Mucosa of rectum (tissue), 2 donors: Measurements from ENCODE around the gene TAS2R16.

Experiments
- H3K27ac ChIP-seq, 2 donors: one replicate each; pipeline ENCODE4 v1.7.0; 2013; ENCODE audit warnings: inconsistent platforms in 2 of 2, low read depth in 2 of 2, low read length in 2 of 2
- H3K27me3 ChIP-seq, 2 donors: one replicate each; pipeline ENCODE4 v1.7.0; 2013; ENCODE audit warnings: low read length in 2 of 2; ENCODE audit not compliant: control insufficient read depth in 2 of 2, insufficient read depth in 2 of 2
- H3K36me3 ChIP-seq, 2 donors: one replicate each; pipeline ENCODE4 v1.7.0; 2013; ENCODE audit warnings: low read length in 2 of 2; ENCODE audit not compliant: control insufficient read depth in 2 of 2, insufficient read depth in 2 of 2
- H3K4me1 ChIP-seq, 2 donors: one replicate each; pipeline ENCODE4 v1.7.0; 2013; ENCODE audit warnings: low read length in 2 of 2, mild to moderate bottlenecking in 1 of 2; ENCODE audit not compliant: control insufficient read depth in 2 of 2, insufficient read depth in 2 of 2
- H3K4me3 ChIP-seq, 2 donors: one replicate each; pipeline ENCODE4 v1.7.0; 2013; ENCODE audit warnings: low read length in 2 of 2
- H3K9ac ChIP-seq, 2 donors: one replicate each; pipeline ENCODE4 v1.7.0; 2013; ENCODE audit warnings: low read length in 2 of 2, low read depth in 1 of 2, mild to moderate bottlenecking in 1 of 2
- H3K9me3 ChIP-seq, 2 donors: one replicate each; pipeline ENCODE4 v1.7.0; 2013; ENCODE audit warnings: low read length in 2 of 2; ENCODE audit not compliant: control insufficient read depth in 2 of 2
- donor health status: healthy.
- donor health status: Normal muscosa, but diverticular disease.

TAS2R16 gene

DNA sequence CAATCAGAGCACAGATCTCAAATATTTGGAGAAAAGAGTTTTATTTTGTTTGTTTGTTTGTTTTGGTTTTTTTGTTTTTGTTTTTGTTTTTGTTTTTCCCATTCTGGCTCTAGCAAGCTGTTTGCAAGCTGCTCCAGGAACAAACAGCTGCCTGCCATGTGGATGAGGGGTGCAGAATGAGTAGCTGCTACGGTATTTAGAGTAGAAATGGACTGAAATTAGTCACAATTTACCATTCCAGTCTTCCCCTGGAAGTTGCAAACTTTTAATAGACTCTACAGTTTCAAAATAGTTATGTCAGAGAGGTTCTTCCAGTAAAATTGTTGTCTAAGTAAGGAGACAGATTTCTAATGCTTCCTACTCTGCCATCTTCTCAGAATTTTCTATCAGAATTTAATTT is 27.1 kb upstream of the TAS2R16 start:
- no peaks in the 10 kb centered on the region for H3K4me1 ChIP-seq
- H3K9me3 ChIP-seq = no peaks in the 10 kb centered on the region
- H3K27ac ChIP-seq = no peak overlapping the region
- H3K4me3 ChIP-seq = no peak overlapping the region
- H3K27me3 ChIP-seq = no peaks in the 10 kb centered on the region
- H3K36me3 ChIP-seq = no peaks in the 10 kb centered on the region
- no peak overlapping the region for H3K9ac ChIP-seq

GRCh38 chr7:123012435-123012834 is 16.9 kb upstream of the TAS2R16 start:
- Histone ChIP-seq H3K4me3 (no peak overlapping the region), H3K27me3 (no peaks in the 10 kb centered on the region), H3K4me1 (no peaks in the 10 kb centered on the region), H3K9me3 (no peaks in the 10 kb centered on the region), H3K27ac (no peak overlapping the region), H3K36me3 (no peaks in the 10 kb centered on the region), H3K9ac (no peak overlapping the region)

GRCh38 chr7:123011766-123012369 is 16.4 kb upstream of the TAS2R16 start:
- H3K4me1 ChIP-seq = no peaks in the 10 kb centered on the region
- no peaks in the 10 kb centered on the region for H3K27me3 ChIP-seq
- H3K9ac ChIP-seq = no peak overlapping the region
- no peak overlapping the region for H3K4me3 ChIP-seq
- no peak overlapping the region for H3K27ac ChIP-seq
- H3K9me3 ChIP-seq = no peaks in the 10 kb centered on the region
- H3K36me3 ChIP-seq = no peaks in the 10 kb centered on the region

DNA sequence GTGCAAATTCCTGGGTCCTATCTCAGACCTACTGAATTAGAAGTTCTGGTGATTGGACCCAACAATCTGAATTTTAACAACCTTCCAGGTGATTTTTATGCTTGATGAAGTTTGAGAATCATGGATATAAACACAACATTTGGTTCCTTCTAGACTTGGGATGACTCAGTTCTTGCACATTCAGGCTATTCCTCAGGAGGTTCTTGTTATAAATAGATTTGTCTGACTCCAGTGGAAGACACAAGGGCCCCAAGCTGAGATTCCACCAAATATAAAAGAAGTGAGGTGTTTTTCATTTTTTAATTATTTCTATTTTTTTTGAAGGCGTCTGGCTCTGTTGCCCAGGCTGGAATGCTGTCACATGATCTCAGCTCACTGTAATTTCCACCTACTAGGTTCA is 9.4 kb upstream of the TAS2R16 start:
- Histone ChIP-seq H3K36me3 (no peaks in the 10 kb centered on the region), H3K9ac (no peak overlapping the region)

DNA sequence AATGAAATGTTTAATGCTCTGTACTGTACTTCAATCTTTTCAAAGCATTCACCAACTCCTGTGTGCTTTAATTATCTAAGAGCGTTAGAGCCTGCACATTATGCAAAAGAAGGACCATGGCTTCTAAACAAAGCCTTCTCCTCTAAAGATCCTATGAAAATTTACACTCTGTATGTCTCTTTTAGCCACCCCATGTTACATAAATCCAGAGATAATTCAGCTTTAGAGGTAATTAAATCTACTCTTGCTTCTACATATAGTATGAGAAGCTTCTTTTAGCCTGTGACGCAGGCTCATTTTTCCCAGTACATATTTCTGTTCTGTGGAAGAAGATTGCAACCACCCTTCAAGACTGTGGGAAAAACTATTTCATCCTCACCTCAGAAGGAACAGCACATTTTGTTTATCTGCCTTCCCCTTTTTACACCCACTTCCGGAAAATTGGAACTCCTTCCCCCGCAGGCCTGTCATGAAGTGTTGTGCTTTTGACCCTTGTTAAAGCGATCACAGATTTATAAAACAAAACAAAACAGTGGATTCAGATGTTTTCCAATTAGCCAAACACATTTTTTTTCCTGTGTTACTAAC is 8.1 kb upstream of the TAS2R16 start:
- Histone ChIP-seq H3K36me3 (no peaks in the 10 kb centered on the region), H3K27me3 (no peaks in the 10 kb centered on the region), H3K27ac (no peak overlapping the region), H3K9ac (no peak overlapping the region), H3K9me3 (no peaks in the 10 kb centered on the region), H3K4me3 (no peak overlapping the region), H3K4me1 (no peaks in the 10 kb centered on the region)

More for the DNA sequence above, 9.4 kb upstream of the TAS2R16 start:
- no peaks in the 10 kb centered on the region for H3K9me3 ChIP-seq
- no peak overlapping the region for H3K27ac ChIP-seq
- no peaks in the 10 kb centered on the region for H3K4me1 ChIP-seq
- no peaks in the 10 kb centered on the region for H3K27me3 ChIP-seq
- no peak overlapping the region for H3K4me3 ChIP-seq

DNA sequence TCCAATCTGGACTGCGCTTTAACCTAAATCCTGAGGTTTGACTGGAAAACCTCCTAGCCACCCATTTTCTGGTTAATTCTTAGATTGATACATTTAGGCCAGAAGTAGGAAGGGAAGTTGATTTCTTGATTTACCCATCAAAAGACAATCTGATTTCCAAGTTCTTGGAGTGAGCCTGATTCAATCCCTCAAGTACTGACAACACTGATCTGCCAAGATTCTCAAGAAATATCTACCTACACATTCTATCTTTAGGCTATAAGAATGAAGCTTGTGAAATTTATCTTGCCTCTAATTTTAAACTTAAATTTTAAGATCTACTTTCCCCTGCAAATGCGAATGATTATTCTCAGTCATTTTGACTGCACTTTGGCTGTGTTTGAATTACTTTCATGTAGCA is 5.9 kb downstream of the TAS2R16 start:
- Histone ChIP-seq H3K4me3 (no peak overlapping the region), H3K9ac (no peak overlapping the region), H3K27ac (no peak overlapping the region), H3K4me1 (no peaks in the 10 kb centered on the region), H3K27me3 (no peaks in the 10 kb centered on the region), H3K9me3 (no peaks in the 10 kb centered on the region), H3K36me3 (no peaks in the 10 kb centered on the region)

GRCh38 chr7:122989041-122989440 is 6.5 kb downstream of the TAS2R16 start:
- Histone ChIP-seq H3K27ac (no peak overlapping the region), H3K9ac (no peak overlapping the region), H3K36me3 (no peaks in the 10 kb centered on the region), H3K27me3 (no peaks in the 10 kb centered on the region), H3K4me3 (no peak overlapping the region), H3K4me1 (no peaks in the 10 kb centered on the region), H3K9me3 (no peaks in the 10 kb centered on the region)

- H3K9ac ChIP-seq = no peak overlapping the region
- H3K27me3 ChIP-seq = no peaks in the 10 kb centered on the region
- no peaks in the 10 kb centered on the region for H3K36me3 ChIP-seq
These were observed 7.2 kb downstream of the TAS2R16 start for GRCh38 chr7:122988333-122988732.

DNA sequence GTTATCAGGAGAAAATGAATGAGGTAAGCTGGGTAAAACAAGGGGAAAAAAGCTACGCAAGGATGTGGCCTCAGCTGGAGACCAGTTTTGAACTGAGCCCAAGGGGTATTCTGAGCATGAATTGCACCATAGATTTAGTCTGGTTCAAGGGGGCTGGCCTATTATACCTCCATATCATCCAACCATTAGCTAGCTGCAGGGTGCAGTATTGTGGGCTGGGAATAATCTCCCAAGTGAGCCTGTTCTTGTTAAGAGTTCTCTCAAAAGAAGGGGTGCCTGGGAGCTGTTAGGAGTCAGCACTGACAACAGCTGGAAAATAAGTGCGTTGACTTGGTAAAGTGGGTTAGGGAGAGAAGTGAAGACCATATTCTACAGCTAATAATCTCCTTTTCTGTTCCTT is 8.0 kb downstream of the TAS2R16 start:
- no peaks in the 10 kb centered on the region for H3K36me3 ChIP-seq
- no peak overlapping the region for H3K9ac ChIP-seq
- no peak overlapping the region for H3K4me3 ChIP-seq
- H3K9me3 ChIP-seq = no peaks in the 10 kb centered on the region
- H3K4me1 ChIP-seq = no peaks in the 10 kb centered on the region
- no peak overlapping the region for H3K27ac ChIP-seq
- no peaks in the 10 kb centered on the region for H3K27me3 ChIP-seq

More at GRCh38 chr7:122988333-122988732, 7.2 kb downstream of the TAS2R16 start:
- Histone ChIP-seq H3K4me3 (no peak overlapping the region), H3K9me3 (no peaks in the 10 kb centered on the region), H3K4me1 (no peaks in the 10 kb centered on the region), H3K27ac (no peak overlapping the region)

DNA sequence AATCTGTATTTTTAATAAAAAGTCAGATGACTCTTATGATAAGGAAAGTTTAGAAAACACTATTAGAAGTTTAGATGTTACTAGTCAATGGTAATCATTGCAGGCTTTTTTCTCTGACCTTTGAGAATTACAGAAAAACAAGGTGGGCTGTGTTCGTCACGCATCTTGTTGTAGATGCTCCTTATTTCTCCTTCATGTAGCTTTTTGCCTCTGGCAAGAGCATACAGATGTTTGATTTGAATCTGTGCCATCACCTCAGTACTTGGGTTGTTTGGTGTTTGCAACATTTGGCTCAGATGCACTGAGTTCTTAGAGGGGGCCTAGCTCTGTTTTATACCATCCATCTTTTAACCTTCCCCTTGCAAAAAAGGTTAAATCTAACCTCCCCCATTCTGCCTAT is 11.5 kb downstream of the TAS2R16 start:
- no peaks in the 10 kb centered on the region for H3K27me3 ChIP-seq
- H3K4me1 ChIP-seq = no peaks in the 10 kb centered on the region

More for the DNA sequence above, 11.5 kb downstream of the TAS2R16 start:
- H3K4me3 ChIP-seq = no peak overlapping the region
- H3K9me3 ChIP-seq = no peaks in the 10 kb centered on the region
- no peak overlapping the region for H3K9ac ChIP-seq
- H3K36me3 ChIP-seq = no peaks in the 10 kb centered on the region
- H3K27ac ChIP-seq = no peak overlapping the region
